ENCODE measurements around the gene NDUFB10. TPM values are rescaled to one million over a fixed set of nuclear protein-coding genes. Genes with fewer than 3 reads are reported as not detected.

NDUFB10 gene
- total and polyA plus RNA-seq, 2 donors from 2014 or later = 123 to 432 TPM

GRCh38 chr16:1926271-1926670, 33.1 kb upstream of the NDUFB10 start:
- Histone ChIP-seq H3K4me3 (ENCODE audit: low read length in 3 of 3) (no peak overlapping the region), H3K27ac (ENCODE audit: low read depth in 2 of 2, low read length in 2 of 2) (no peak overlapping the region), H3K4me1 (ENCODE audit: control insufficient read depth in 2 of 3, insufficient read depth in 2 of 3, low read depth in 1 of 3, low read length in 3 of 3) (no peaks in the 10 kb centered on the region), H3K27me3 (ENCODE audit: control insufficient read depth, insufficient read depth, low read length) (peaks cover 7% of the 10 kb centered on the region), H3K36me3 (ENCODE audit: control insufficient read depth in 2 of 3, insufficient read depth in 3 of 3, low read length in 3 of 3) (no peaks in the 10 kb centered on the region), H3K9ac (ENCODE audit: low read length in 3 of 3) (no peak overlapping the region), H3K9me3 (ENCODE audit: control insufficient read depth in 2 of 3, insufficient read depth in 1 of 3, low read length in 3 of 3) (no peaks in the 10 kb centered on the region)
- no peak for TF ChIP-seq CTCF (IDR thresholded peaks at IDR 0.05; ENCODE audit: borderline replicate concordance, extremely low read depth, insufficient read depth)
- peak in 3 of 5 donors; percentile 57 to 76 (median 71) for DNase-seq
- intact Hi-C loops (cut with DNase I) = loop anchor here (10.0 kb wide), 1 partner anchor 71 kb away; no protein-coding TSS in a partner anchor
- FAIRE-seq = no peak

DNA sequence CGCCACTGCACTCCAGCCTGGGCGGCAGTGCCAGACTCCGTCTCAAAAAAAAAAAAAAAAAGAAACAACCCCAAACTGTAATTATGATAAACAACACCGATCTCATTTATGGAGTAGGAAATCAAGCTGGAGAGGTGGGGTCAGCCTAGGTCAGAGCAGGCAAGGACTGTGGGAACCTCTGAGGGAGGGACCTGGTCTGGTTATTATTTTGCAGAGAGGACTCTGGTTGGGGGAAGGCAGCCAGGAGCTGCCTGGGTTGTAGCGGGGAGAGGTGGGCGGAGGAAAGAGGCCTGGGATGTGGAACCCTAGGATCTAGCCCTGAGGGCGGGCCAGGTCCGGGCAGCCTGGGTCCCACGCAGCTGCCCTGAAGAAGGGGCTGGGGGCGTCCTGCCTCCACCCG, 30.2 kb upstream of the NDUFB10 start:
- no peaks in the 10 kb centered on the region for H3K9me3 ChIP-seq (ENCODE audit: control insufficient read depth in 2 of 3, insufficient read depth in 1 of 3, low read length in 3 of 3)
- peak overlapping the region in 1 of 3 donors; percentile 53 for H3K4me3 ChIP-seq (ENCODE audit: low read length in 3 of 3)
- H3K27ac ChIP-seq (ENCODE audit: low read depth in 2 of 2, low read length in 2 of 2) = no peak overlapping the region
- intact Hi-C loops (cut with DNase I) = loop anchor here (10.0 kb wide), 1 partner anchor 74 kb away; no protein-coding TSS in a partner anchor
- FAIRE-seq (no peak), DNase-seq (peak in 2 of 5 donors; percentile 54 to 77)
- no peaks in the 10 kb centered on the region for H3K36me3 ChIP-seq (ENCODE audit: control insufficient read depth in 2 of 3, insufficient read depth in 3 of 3, low read length in 3 of 3)
- no peaks in the 10 kb centered on the region for H3K4me1 ChIP-seq (ENCODE audit: control insufficient read depth in 2 of 3, insufficient read depth in 2 of 3, low read depth in 1 of 3, low read length in 3 of 3)
- H3K9ac ChIP-seq (ENCODE audit: low read length in 3 of 3) = no peak overlapping the region
- no peaks in the 10 kb centered on the region for H3K27me3 ChIP-seq (ENCODE audit: control insufficient read depth, insufficient read depth, low read length)
- no peak for TF ChIP-seq CTCF (IDR thresholded peaks at IDR 0.05; ENCODE audit: borderline replicate concordance, extremely low read depth, insufficient read depth)

GRCh38 chr16:1929578-1930337, 29.6 kb upstream of the NDUFB10 start:
- peak; percentile 99 for TF ChIP-seq CTCF (IDR thresholded peaks at IDR 0.05; ENCODE audit: borderline replicate concordance, extremely low read depth, insufficient read depth)
- no peaks in the 10 kb centered on the region for H3K27me3 ChIP-seq (ENCODE audit: control insufficient read depth, insufficient read depth, low read length)
- no peaks in the 10 kb centered on the region for H3K4me1 ChIP-seq (ENCODE audit: control insufficient read depth in 2 of 3, insufficient read depth in 2 of 3, low read depth in 1 of 3, low read length in 3 of 3)
- FAIRE-seq (no peak), DNase-seq (peak; percentile 91 to 96 (median 94))
- H3K9ac ChIP-seq (ENCODE audit: low read length in 3 of 3) = no peak overlapping the region
- H3K9me3 ChIP-seq (ENCODE audit: control insufficient read depth in 2 of 3, insufficient read depth in 1 of 3, low read length in 3 of 3) = no peaks in the 10 kb centered on the region
- no peak overlapping the region for H3K27ac ChIP-seq (ENCODE audit: low read depth in 2 of 2, low read length in 2 of 2)
- no peaks in the 10 kb centered on the region for H3K36me3 ChIP-seq (ENCODE audit: control insufficient read depth in 2 of 3, insufficient read depth in 3 of 3, low read length in 3 of 3)
- H3K4me3 ChIP-seq (ENCODE audit: low read length in 3 of 3) = peak overlapping the region in 2 of 3 donors; percentile 24 to 53
- intact Hi-C loops (cut with DNase I) = loop anchor here (10.0 kb wide), 1 partner anchor 75 kb away; no protein-coding TSS in a partner anchor
